Midbrain (tissue), 1 donor: ENCODE measurements around the gene EFHC1.

Experiments
- DNase-seq: peaks from one replicate; lab custom pipeline; 2025; lab: John Stamatoyannopoulos, UW

Gene EFHC1

GRCh38 chr6:52518279-52518945, 98.3 kb downstream of the EFHC1 start:
- DNase-seq, result no peak

- DNase-seq, result no peak
These were observed 99.5 kb downstream of the EFHC1 start for GRCh38 chr6:52519618-52520017.

GRCh38 chr6:52522151-52522626, 102.0 kb downstream of the EFHC1 start:
- DNase-seq, result no peak

- no peak for DNase-seq
These were observed 102.5 kb downstream of the EFHC1 start for GRCh38 chr6:52522655-52523054.

- DNase-seq, result no peak
These were observed 103.4 kb downstream of the EFHC1 start for GRCh38 chr6:52523378-52524142.

- no peak for DNase-seq
These were observed 104.8 kb downstream of the EFHC1 start for GRCh38 chr6:52524918-52525317.

GRCh38 chr6:52526634-52527033, 106.5 kb downstream of the EFHC1 start:
- DNase-seq, result no peak

GRCh38 chr6:52527436-52527835, 107.3 kb downstream of the EFHC1 start:
- DNase-seq, result no peak

GRCh38 chr6:52529311-52529710, 109.2 kb downstream of the EFHC1 start:
- DNase-seq, result no peak

GRCh38 chr6:52530351-52530750, 110.2 kb downstream of the EFHC1 start:
- DNase-seq, result no peak

- DNase-seq, result no peak
These were observed 111.3 kb downstream of the EFHC1 start for GRCh38 chr6:52531396-52531795.

- DNase-seq, result no peak
These were observed 111.7 kb downstream of the EFHC1 start for GRCh38 chr6:52531834-52532233.

GRCh38 chr6:52532457-52532856, 112.3 kb downstream of the EFHC1 start:
- no peak for DNase-seq

- no peak for DNase-seq
These were observed 113.3 kb downstream of the EFHC1 start for GRCh38 chr6:52533491-52533890.

- DNase-seq, result no peak
These were observed 114.2 kb downstream of the EFHC1 start for GRCh38 chr6:52534363-52534762.

GRCh38 chr6:52534966-52535390, 114.8 kb downstream of the EFHC1 start:
- no peak for DNase-seq

- DNase-seq, result no peak
These were observed 115.7 kb downstream of the EFHC1 start for GRCh38 chr6:52535711-52536423.

- DNase-seq, result no peak
These were observed 116.3 kb downstream of the EFHC1 start for GRCh38 chr6:52536424-52536916.

- DNase-seq, result no peak
These were observed 117.0 kb downstream of the EFHC1 start for GRCh38 chr6:52537001-52537753.

- DNase-seq, result no peak
These were observed 118.2 kb downstream of the EFHC1 start for GRCh38 chr6:52538252-52538900.

GRCh38 chr6:52538901-52539354, 118.8 kb downstream of the EFHC1 start:
- DNase-seq, result no peak
